ENCODE results near the gene HELZ.

Gene HELZ

DNA sequence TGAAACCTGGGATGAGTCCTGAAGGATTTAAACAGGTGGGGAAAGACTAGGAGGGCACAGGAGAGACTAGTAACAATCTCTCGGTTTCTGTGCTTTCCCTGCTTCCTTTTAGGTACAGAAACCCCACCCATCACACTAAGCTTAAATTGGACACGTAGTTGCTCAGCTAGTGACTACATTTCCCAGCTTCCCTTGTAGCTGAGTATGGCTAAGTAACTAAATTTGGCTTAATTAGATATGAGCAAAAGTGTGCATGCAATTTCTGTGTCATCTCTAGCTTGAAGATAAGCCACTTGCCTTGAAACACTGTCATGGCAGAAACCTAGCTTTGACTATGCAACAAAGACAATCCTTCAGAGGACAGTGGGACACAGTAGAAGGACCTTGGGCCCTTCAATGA is 164.2 kb downstream of the HELZ start:
- no peak for DNase-seq (ENCODE audit: low read depth, low spot score)
- no peak for TF ChIP-seq CTCF (IDR thresholded peaks at IDR 0.05; ENCODE audit: insufficient read depth, low read length, missing control alignments)
- ChIA-PET POLR2A (no interaction called here), CTCF (interaction anchor here (0.8 to 1.4 kb wide), 2 partner anchors 11 to 12 kb away, joined by 4 read pairs; no protein-coding TSS in a partner anchor)
- no peak overlapping the region for H3K4me3 ChIP-seq (ENCODE audit: low read depth, low read length)

- ChIA-PET POLR2A (no interaction called here), CTCF (no interaction called here)
- no peak overlapping the region for H3K4me3 ChIP-seq (ENCODE audit: low read depth, low read length)
- no peak for DNase-seq (ENCODE audit: low read depth, low spot score)
- no peak for TF ChIP-seq CTCF (IDR thresholded peaks at IDR 0.05; ENCODE audit: insufficient read depth, low read length, missing control alignments)
These were observed 165.5 kb downstream of the HELZ start for GRCh38 chr17:67079491-67079890.

DNA sequence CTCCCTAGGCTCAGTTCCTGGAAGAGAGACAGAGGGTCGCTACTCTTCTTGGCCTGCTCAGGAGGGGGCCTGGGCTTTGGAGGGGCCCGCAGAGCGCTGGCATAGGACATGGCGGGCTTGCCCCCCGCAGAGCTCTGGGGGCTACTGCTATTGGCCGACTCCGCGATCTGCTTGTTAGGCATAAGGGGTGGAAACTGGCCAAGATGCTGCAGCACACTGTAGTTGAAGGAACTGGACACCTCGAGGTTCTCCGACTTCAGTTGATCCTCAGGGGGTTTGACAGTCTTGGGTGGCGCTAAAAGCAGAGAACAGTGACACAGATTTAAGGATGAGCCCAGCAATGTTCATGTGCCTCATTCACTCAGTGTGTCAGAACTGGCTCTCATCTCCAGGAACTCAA is 166.7 kb downstream of the HELZ start:
- POLR2A ChIA-PET, result no interaction called here
- CTCF ChIA-PET, result no interaction called here
- TF ChIP-seq CTCF (IDR thresholded peaks at IDR 0.05; ENCODE audit: insufficient read depth, low read length, missing control alignments), result no peak

GRCh38 chr17:67076290-67076689 is 168.7 kb downstream of the HELZ start:
- TF ChIP-seq CTCF (IDR thresholded peaks at IDR 0.05; ENCODE audit: insufficient read depth, low read length, missing control alignments), result no peak
- H3K4me3 ChIP-seq (ENCODE audit: low read depth, low read length), result no peak overlapping the region
- POLR2A ChIA-PET, result no interaction called here
- CTCF ChIA-PET, result no interaction called here
- DNase-seq (ENCODE audit: low read depth, low spot score), result no peak

More for the DNA sequence above, 166.7 kb downstream of the HELZ start:
- H3K4me3 ChIP-seq (ENCODE audit: low read depth, low read length), result no peak overlapping the region
- DNase-seq (ENCODE audit: low read depth, low spot score), result no peak

DNA sequence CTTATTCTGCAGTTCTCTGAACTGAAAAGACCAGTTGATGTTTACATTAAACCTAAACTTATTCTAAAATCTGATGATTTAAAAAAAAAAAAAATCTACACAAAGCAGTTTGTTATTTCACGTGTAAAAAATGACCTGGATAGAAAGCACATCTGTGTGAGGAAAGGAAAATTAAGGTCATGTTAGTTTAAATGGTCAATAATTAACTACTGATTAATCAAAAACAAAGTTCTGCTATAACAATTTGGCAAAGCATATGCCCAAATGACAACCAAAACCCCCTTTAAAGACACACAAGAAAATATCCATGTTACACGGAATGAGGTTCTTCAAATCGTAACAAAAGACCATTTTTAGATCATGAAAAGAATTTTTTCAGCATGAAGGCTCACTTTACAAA is 170.2 kb downstream of the HELZ start:
- TF ChIP-seq CTCF (IDR thresholded peaks at IDR 0.05; ENCODE audit: insufficient read depth, low read length, missing control alignments), result no peak
- CTCF ChIA-PET, result no interaction called here

DNA sequence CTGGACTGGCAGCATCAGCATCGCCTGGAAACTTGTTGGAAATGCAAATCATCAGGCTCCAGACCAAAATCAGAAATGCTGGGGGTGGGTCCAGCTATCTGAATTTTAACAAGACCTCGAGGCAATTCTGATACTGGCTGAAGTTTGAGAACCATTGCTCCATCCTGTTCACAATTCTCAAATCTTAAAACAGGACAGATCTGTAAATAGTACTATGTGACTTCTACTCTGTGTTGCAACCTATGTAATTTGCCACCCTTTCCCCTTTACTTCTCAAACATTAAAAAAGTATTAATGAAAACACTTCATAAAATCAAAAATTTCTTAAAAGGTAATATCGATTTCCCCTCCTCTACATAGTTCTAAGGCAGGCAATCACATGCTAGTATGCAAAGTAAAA is 172.1 kb downstream of the HELZ start:
- POLR2A ChIA-PET, result no interaction called here
- TF ChIP-seq CTCF (IDR thresholded peaks at IDR 0.05; ENCODE audit: insufficient read depth, low read length, missing control alignments), result no peak

More for the DNA sequence above, 170.2 kb downstream of the HELZ start:
- POLR2A ChIA-PET, result no interaction called here
- no peak overlapping the region for H3K4me3 ChIP-seq (ENCODE audit: low read depth, low read length)
- no peak for DNase-seq (ENCODE audit: low read depth, low spot score)

More for the DNA sequence above, 172.1 kb downstream of the HELZ start:
- H3K4me3 ChIP-seq (ENCODE audit: low read depth, low read length), result no peak overlapping the region
- CTCF ChIA-PET, result no interaction called here
- DNase-seq (ENCODE audit: low read depth, low spot score), result no peak
